H1 (cell line): ENCODE data around the gene ARMH2. TPM values are rescaled to one million over a fixed set of nuclear protein-coding genes. Genes with fewer than 3 reads are reported as not detected.

Experiments
- CTCF ChIA-PET: fragments of 300-600 bp; sonication (Branson Sonifier 250); formaldehyde crosslinking; loops from one replicate; lab custom pipeline; 2021; ENCODE audit not compliant: partially characterized antibody; lab: Charles Lee
- POLR2A ChIA-PET: fragments of 300-600 bp; sonication (Branson Sonifier 250); formaldehyde crosslinking; loops from one replicate; lab custom pipeline; 2021; ENCODE audit warnings: inconsistent platforms; ENCODE audit not compliant: partially characterized antibody; lab: Charles Lee
- DNase-seq, 2 experiments: peaks; one replicate each; pipeline versions ENCODE4 v3.0.0 to v3.0.0-alpha.2; 2010 to 2022; ENCODE audit warnings: low spot score in 2 of 2, low read depth in 1 of 2, mixed read lengths in 1 of 2
- FAIRE-seq: peaks from 2 replicates; lab custom pipeline; 2011; peaks lifted over from hg19 to GRCh38; lab: Jason Lieb, UNC
- H2AFZ ChIP-seq: 2 replicates; pipeline ENCODE4 v1.8.1; 2012; ENCODE audit warnings: low read length, inconsistent platforms
- H2AK5ac ChIP-seq: 2 replicates; pipeline ENCODE4 v1.6.1; 2013; ENCODE audit warnings: low read depth, low read length
- H2BK120ac ChIP-seq: replicated peaks from 2 replicates; pipeline ENCODE3; 2013; ENCODE audit warnings: low read depth, low read length, inconsistent platforms
- H2BK12ac ChIP-seq: 2 replicates; pipeline ENCODE4 v1.6.1; 2013; ENCODE audit warnings: low read depth, low read length
- H2BK15ac ChIP-seq: 2 replicates; pipeline ENCODE4 v1.6.1; 2013; ENCODE audit warnings: low read length
- H2BK20ac ChIP-seq: 2 replicates; pipeline ENCODE4 v1.6.1; 2013; ENCODE audit warnings: low read length
- H2BK5ac ChIP-seq: 2 replicates; pipeline ENCODE4 v1.6.1; 2013; ENCODE audit warnings: low read depth, low read length
- H3K14ac ChIP-seq: 2 replicates; pipeline ENCODE4 v1.6.1; 2013; ENCODE audit warnings: inconsistent platforms; ENCODE audit not compliant: insufficient read length
- H3K18ac ChIP-seq: 2 replicates; pipeline ENCODE4 v1.6.1; 2013; ENCODE audit warnings: low read length; ENCODE audit errors: extremely low read depth
- H3K23ac ChIP-seq: 2 replicates; pipeline ENCODE4 v1.6.1; 2013; ENCODE audit warnings: inconsistent platforms; ENCODE audit not compliant: insufficient read length
- H3K23me2 ChIP-seq: 2 replicates; pipeline ENCODE4 v1.6.1; 2013; ENCODE audit warnings: low read depth, low read length
- H3K27ac ChIP-seq: 2 replicates; pipeline ENCODE4 v1.6.1; 2011; ENCODE audit warnings: low read depth, low read length, inconsistent platforms
- H3K27me3 ChIP-seq, 4 experiments: replicated peaks in 1 of 4; 1 replicate in 1 of 4; 2 replicates in 3 of 4; pipeline versions ENCODE4 v1.6.1 to v1.8.1; 2011 to 2013; ENCODE audit warnings: low read length in 3 of 4, mild to moderate bottlenecking in 3 of 4, inconsistent platforms in 2 of 4, mixed read lengths in 2 of 4, moderate library complexity in 1 of 4; ENCODE audit not compliant: control insufficient read depth in 3 of 4, insufficient read depth in 3 of 4; ENCODE audit errors: extremely low read depth in 1 of 4
- H3K36me3 ChIP-seq, 4 experiments: 2 replicates each; pipeline versions ENCODE4 v1.6.1 to v1.8.1; 2011 to 2013; ENCODE audit warnings: mild to moderate bottlenecking in 4 of 4, low read length in 3 of 4, moderate library complexity in 2 of 4, control low read depth in 1 of 4, inconsistent platforms in 1 of 4; ENCODE audit not compliant: insufficient read depth in 4 of 4, control insufficient read depth in 2 of 4
- H3K4ac ChIP-seq: replicated peaks from 2 replicates; pipeline ENCODE3; 2013; ENCODE audit warnings: low read length, low read depth, mixed read lengths, inconsistent platforms; ENCODE audit not compliant: insufficient read length
- H3K4me1 ChIP-seq, 4 experiments: replicated peaks in 1 of 4; 1 replicate in 1 of 4; 2 replicates in 3 of 4; pipeline versions ENCODE4 v1.6.1 to v1.8.1; 2011 to 2013; ENCODE audit warnings: low read length in 3 of 4, inconsistent platforms in 2 of 4, mixed read lengths in 1 of 4; ENCODE audit not compliant: insufficient read depth in 4 of 4, control insufficient read depth in 3 of 4
- H3K4me2 ChIP-seq, 2 experiments: 2 replicates each; pipeline versions ENCODE4 v1.6.1 to v1.8.1; 2011 to 2013; ENCODE audit warnings: low read depth in 2 of 2, low read length in 2 of 2, control low read depth in 1 of 2, inconsistent platforms in 1 of 2, mild to moderate bottlenecking in 1 of 2; ENCODE audit not compliant: insufficient read depth in 1 of 2
- H3K4me3 ChIP-seq, 4 experiments: fragments of 200-600, 300-600 bp in 1 of 4; sonication (generic), shearing (Covaris generic), sonication (Bioruptor Twin) in 1 of 4; 2 replicates each; pipeline versions ENCODE4 v1.5.1 to v1.8.1; 2011 to 2016; ENCODE audit warnings: low read length in 4 of 4, low read depth in 3 of 4, control low read depth in 2 of 4, inconsistent platforms in 2 of 4, mild to moderate bottlenecking in 2 of 4, mixed read lengths in 1 of 4, moderate library complexity in 1 of 4; ENCODE audit not compliant: insufficient read depth in 2 of 4; ENCODE audit errors: extremely low read depth in 1 of 4
- H3K56ac ChIP-seq: replicated peaks from 2 replicates; pipeline ENCODE3; 2013; ENCODE audit warnings: low read depth, mild to moderate bottlenecking, mixed read lengths, low read length, inconsistent platforms; ENCODE audit not compliant: insufficient read length
- H3K79me1 ChIP-seq: 2 replicates; pipeline ENCODE4 v1.6.1; 2013; ENCODE audit warnings: low read depth, low read length, control low read depth
- H3K79me2 ChIP-seq, 2 experiments: 2 replicates each; pipeline versions ENCODE4 v1.6.1 to v1.8.1; 2012 to 2013; ENCODE audit warnings: low read length in 2 of 2, mild to moderate bottlenecking in 2 of 2, inconsistent platforms in 1 of 2; ENCODE audit not compliant: insufficient read depth in 2 of 2, control insufficient read depth in 1 of 2
- H3K9ac ChIP-seq, 4 experiments: replicated peaks in 1 of 4; 1 replicate in 1 of 4; 2 replicates in 3 of 4; pipeline versions ENCODE4 v1.6.1 to v1.8.1; 2011 to 2013; ENCODE audit warnings: low read depth in 3 of 4, low read length in 3 of 4, control low read depth in 2 of 4, mild to moderate bottlenecking in 2 of 4, moderate library complexity in 2 of 4, inconsistent platforms in 1 of 4; ENCODE audit errors: extremely low read depth in 1 of 4
- H3K9me3 ChIP-seq, 2 experiments: 2 replicates each; pipeline versions ENCODE4 v1.6.1 to v1.8.1; 2012 to 2013; ENCODE audit warnings: mild to moderate bottlenecking in 2 of 2, moderate library complexity in 2 of 2, control low read depth in 1 of 2, inconsistent platforms in 1 of 2, low read depth in 1 of 2, low read length in 1 of 2, mixed read lengths in 1 of 2; ENCODE audit not compliant: insufficient read depth in 2 of 2
- H4K20me1 ChIP-seq, 2 experiments: replicated peaks in 1 of 2; 2 replicates each; pipeline versions ENCODE3 to v1.8.1; 2011 to 2013; ENCODE audit warnings: inconsistent platforms in 2 of 2, low read length in 2 of 2, mild to moderate bottlenecking in 1 of 2; ENCODE audit not compliant: insufficient read depth in 2 of 2, control insufficient read depth in 1 of 2
- H4K5ac ChIP-seq: 2 replicates; pipeline ENCODE4 v1.6.1; 2013; ENCODE audit warnings: low read length, low read depth, mixed read lengths, inconsistent platforms; ENCODE audit not compliant: insufficient read length
- H4K8ac ChIP-seq: 2 replicates; pipeline ENCODE4 v1.8.0; 2013; ENCODE audit warnings: mild to moderate bottlenecking, moderate library complexity, low read length, inconsistent platforms; ENCODE audit not compliant: insufficient read depth; ENCODE audit errors: extremely low read depth
- H4K91ac ChIP-seq: replicated peaks from 2 replicates; pipeline ENCODE3; 2013; ENCODE audit warnings: low read length, mixed read lengths, inconsistent platforms; ENCODE audit not compliant: insufficient read length
- BRCA1 ChIP-seq: IDR thresholded peaks from 2 replicates; pipeline ENCODE4 v1.6.1; 2012; ENCODE audit warnings: low read depth, low read length, improper control_type of control experiment
- CTBP2 ChIP-seq: IDR thresholded peaks from 2 replicates; pipeline ENCODE4 v1.7.0; 2011; ENCODE audit warnings: borderline replicate concordance, mild to moderate bottlenecking, moderate library complexity, mixed read lengths, low read length; ENCODE audit not compliant: insufficient read depth, insufficient read length
- E2F6 ChIP-seq: IDR thresholded peaks from 2 replicates; pipeline ENCODE4 v1.6.1; 2012; ENCODE audit warnings: inconsistent platforms
- EGR1 ChIP-seq: IDR thresholded peaks from 2 replicates; pipeline ENCODE4 v1.6.1; 2011; ENCODE audit warnings: low read depth, low read length, borderline replicate concordance
- FOSL1 ChIP-seq: IDR thresholded peaks from 2 replicates; pipeline ENCODE4 v1.6.1; 2011; ENCODE audit warnings: mild to moderate bottlenecking, low read depth, low read length, moderate library complexity; ENCODE audit not compliant: insufficient read depth
- HDAC6 ChIP-seq: IDR thresholded peaks from one replicate; pipeline ENCODE4 v1.7.1; 2012; ENCODE audit warnings: low read depth, mild to moderate bottlenecking, inconsistent platforms, low read length, moderate library complexity
- JUN ChIP-seq: IDR thresholded peaks from 2 replicates; pipeline ENCODE4 v1.6.1; 2011; ENCODE audit warnings: low read depth, mild to moderate bottlenecking, improper control_type of control experiment, low read length
- MAX ChIP-seq: IDR thresholded peaks from 2 replicates; pipeline ENCODE4 v1.6.1; 2012; ENCODE audit warnings: inconsistent platforms
- POU5F1 ChIP-seq: IDR thresholded peaks from 2 replicates; pipeline ENCODE4 v1.6.1; 2011; ENCODE audit warnings: low read depth, mild to moderate bottlenecking, low read length, moderate library complexity
- RNF2 ChIP-seq: fragments of 200-900, 300-1000 bp; sonication (generic); IDR thresholded peaks from 2 replicates; pipeline ENCODE4 v1.7.1; 2016; ENCODE audit warnings: borderline replicate concordance, low read depth, mild to moderate bottlenecking, antibody characterized with exemption, low read length; ENCODE audit not compliant: poor library complexity, severe bottlenecking; ENCODE audit errors: missing control alignments
- SP2 ChIP-seq: IDR thresholded peaks from 2 replicates; pipeline ENCODE4 v1.6.1; 2012; ENCODE audit warnings: mild to moderate bottlenecking, low read length, inconsistent platforms
- USF2 ChIP-seq: IDR thresholded peaks from 2 replicates; pipeline ENCODE4 v1.6.1; 2011; ENCODE audit warnings: low read length, improper control_type of control experiment
- WGBS, 2 experiments: shearing (Covaris generic) in 1 of 2; methylation state at CpG; one replicate each; pipeline versions ENCODE4 v1.1.6 to v1.1.7; 2013 to 2015; ENCODE audit warnings: low lambda C conversion rate in 2 of 2, mixed read lengths in 2 of 2, inconsistent platforms in 1 of 2, low coverage in 1 of 2, missing lambda C conversion rate in 1 of 2; ENCODE audit not compliant: insufficient replicate concordance in 2 of 2, insufficient coverage in 1 of 2, insufficient read length in 1 of 2; ENCODE audit errors: extremely low coverage in 1 of 2, missing lambda C conversion rate in 1 of 2; 5-methylcytosine and 5-hydroxymethylcytosine counted together
- polyA plus RNA-seq, 7 experiments: library from polyadenylated mRNA; depleted of rRNA in 3 of 7; stranded (reverse) in 5 of 7; unstranded in 2 of 7; fragments of >200 nt in 5 of 7; fragments of 200-250 nt in 2 of 7; gene quantifications; 1 replicate in 5 of 7; 2 replicates in 1 of 7; 4 replicates in 1 of 7; pipeline versions ENCODE4 v1.2.1 to v1.2.3, GENCODE V29; 2011 to 2013; ENCODE audit warnings: missing spikeins in 2 of 7, mixed read lengths in 2 of 7
- total RNA-seq: library from RNA; stranded (reverse); fragmentation: NEBNext Ultra II Directional; extraction: Animal tissue kit (Norgen Biotek cat#: 25700); gene quantifications from 2 replicates; pipeline ENCODE4 v1.2.1, GENCODE V29; 2021

The ARMH2 gene
- total and polyA plus RNA-seq, 2 of the 8 experiments (the other 6 are each of a cell fraction or from before 2014, with no cell fraction given) = not detected

GRCh38 chr6:24822696-24823095 is 24.0 kb upstream of the ARMH2 start:
- H3K18ac ChIP-seq = no peak overlapping the region
- H3K9me3 ChIP-seq = no peaks in the 10 kb centered on the region
- peaks cover 0 to 2% (median under 1%) of the 10 kb centered on the region in 4 experiments; a peak in 3 of 8 replicates for H3K36me3 ChIP-seq
- no peaks in the 10 kb centered on the region for H3K79me1 ChIP-seq
- no peaks in the 10 kb centered on the region for H3K79me2 ChIP-seq
- H4K5ac ChIP-seq = no peak overlapping the region
- no peak overlapping the region for H2BK15ac ChIP-seq
- no peak overlapping the region for H2BK20ac ChIP-seq
- no peak overlapping the region for H4K91ac ChIP-seq
- no peak overlapping the region for H3K14ac ChIP-seq
- ChIA-PET CTCF (interaction anchor here (1.1 to 1.8 kb wide), 3 partner anchors 33 to 195 kb away, joined by 3 to 5 read pairs (median 3); no protein-coding TSS in a partner anchor), POLR2A (no interaction called here)
- no peaks in the 10 kb centered on the region for H3K23me2 ChIP-seq
- H2BK5ac ChIP-seq = no peak overlapping the region
- no peak overlapping the region for H3K9ac ChIP-seq
- H4K8ac ChIP-seq = no peak overlapping the region
- H3K4me1 ChIP-seq = 0 out of 7 replicates have a peak, but pooled peaks cover 0 to 2% (median 0%) of the 10 kb centered on the region in 4 experiments
- H3K4ac ChIP-seq = no peak overlapping the region
- no peaks in the 10 kb centered on the region for H3K27me3 ChIP-seq
- no peak overlapping the region for H2BK120ac ChIP-seq
- H3K27ac ChIP-seq = no peak overlapping the region
- no peak overlapping the region for H3K4me2 ChIP-seq
- DNase-seq (no peak), FAIRE-seq (no peak)
- no peak overlapping the region for H2AK5ac ChIP-seq
- no peak overlapping the region for H3K56ac ChIP-seq
- no peak overlapping the region for H2AFZ ChIP-seq
- no peak overlapping the region for H3K23ac ChIP-seq
- 95% methylated on average over 6 of the region's 6 CpGs; no CpG with 5 or more reads in 1 of the 2 experiments for WGBS, 2 experiments
- no peak overlapping the region for H2BK12ac ChIP-seq
- H4K20me1 ChIP-seq = no peaks in the 10 kb centered on the region
- no peak overlapping the region for H3K4me3 ChIP-seq
- no peak for TF ChIP-seq RNF2
- no peak for TF ChIP-seq SP2
- TF ChIP-seq EGR1 = no peak
- TF ChIP-seq CTBP2 = no peak
- no peak for TF ChIP-seq JUN
- TF ChIP-seq MAX = no peak
- TF ChIP-seq POU5F1 = no peak
- no peak for TF ChIP-seq HDAC6
- TF ChIP-seq USF2 = no peak
- TF ChIP-seq FOSL1 = no peak
- TF ChIP-seq BRCA1 = no peak
- TF ChIP-seq E2F6 = no peak
